Osteoblast (primary cell): ENCODE data around the gene NOL4L. TPM values are rescaled to one million over a fixed set of nuclear protein-coding genes. Genes with fewer than 3 reads are reported as not detected.

Experiments
- DNase-seq: peaks from one replicate; pipeline ENCODE4 v3.0.0; 2011; ENCODE audit warnings: low spot score, mixed read lengths; ENCODE audit not compliant: insufficient read length; ENCODE audit errors: missing footprints
- H2AFZ ChIP-seq: 2 replicates; pipeline ENCODE4 v1.6.0; 2011; ENCODE audit warnings: mild to moderate bottlenecking, low read length
- H3K27ac ChIP-seq: 2 replicates; pipeline ENCODE4 v1.5.1; 2011; ENCODE audit warnings: mild to moderate bottlenecking, low read depth, low read length, moderate library complexity
- H3K27me3 ChIP-seq: 2 replicates; pipeline ENCODE4 v1.6.0; 2012; ENCODE audit warnings: mild to moderate bottlenecking, control low read depth, inconsistent platforms, low read length, moderate library complexity; ENCODE audit not compliant: insufficient read depth
- H3K36me3 ChIP-seq: 2 replicates; pipeline ENCODE4 v1.5.1; 2011; ENCODE audit warnings: mild to moderate bottlenecking, low read length, control low read depth, moderate library complexity; ENCODE audit not compliant: insufficient read depth
- H3K4me1 ChIP-seq: 2 replicates; pipeline ENCODE4 v1.5.1; 2011; ENCODE audit warnings: mild to moderate bottlenecking, low read length, control low read depth, moderate library complexity; ENCODE audit not compliant: insufficient read depth
- H3K4me2 ChIP-seq: 2 replicates; pipeline ENCODE4 v1.6.0; 2011; ENCODE audit warnings: mild to moderate bottlenecking, low read length; ENCODE audit not compliant: insufficient read depth
- H3K4me3 ChIP-seq: fragments of 200-600 bp; sonication (generic); 3 replicates; pipeline ENCODE4 v1.5.1; 2012; ENCODE audit warnings: mild to moderate bottlenecking, low read length, inconsistent platforms; ENCODE audit not compliant: insufficient read depth
- H3K79me2 ChIP-seq: 2 replicates; pipeline ENCODE4 v1.6.0; 2012; ENCODE audit warnings: mild to moderate bottlenecking, low read length, control low read depth, inconsistent platforms; ENCODE audit not compliant: insufficient read depth
- H3K9me3 ChIP-seq: 2 replicates; pipeline ENCODE4 v1.5.1; 2011; ENCODE audit warnings: low read depth, low read length, control low read depth
- H4K20me1 ChIP-seq: 2 replicates; pipeline ENCODE4 v1.6.0; 2012; ENCODE audit warnings: mild to moderate bottlenecking, low read length, control low read depth; ENCODE audit not compliant: insufficient read depth
- total RNA-seq: library from RNA; depleted of rRNA; stranded (reverse); fragments of >200 nt; gene quantifications from 2 replicates; pipeline ENCODE4 v1.2.3, GENCODE V29; 2012
- TF ChIP-seq, protein P1 (sequence below): IDR thresholded peaks from 2 replicates; pipeline ENCODE4 v1.5.1; 2011; ENCODE audit warnings: mild to moderate bottlenecking, low read depth, low read length, moderate library complexity; ENCODE audit errors: extremely low read depth

Gene NOL4L
- total RNA-seq, 1 donor = 6.2 TPM

DNA sequence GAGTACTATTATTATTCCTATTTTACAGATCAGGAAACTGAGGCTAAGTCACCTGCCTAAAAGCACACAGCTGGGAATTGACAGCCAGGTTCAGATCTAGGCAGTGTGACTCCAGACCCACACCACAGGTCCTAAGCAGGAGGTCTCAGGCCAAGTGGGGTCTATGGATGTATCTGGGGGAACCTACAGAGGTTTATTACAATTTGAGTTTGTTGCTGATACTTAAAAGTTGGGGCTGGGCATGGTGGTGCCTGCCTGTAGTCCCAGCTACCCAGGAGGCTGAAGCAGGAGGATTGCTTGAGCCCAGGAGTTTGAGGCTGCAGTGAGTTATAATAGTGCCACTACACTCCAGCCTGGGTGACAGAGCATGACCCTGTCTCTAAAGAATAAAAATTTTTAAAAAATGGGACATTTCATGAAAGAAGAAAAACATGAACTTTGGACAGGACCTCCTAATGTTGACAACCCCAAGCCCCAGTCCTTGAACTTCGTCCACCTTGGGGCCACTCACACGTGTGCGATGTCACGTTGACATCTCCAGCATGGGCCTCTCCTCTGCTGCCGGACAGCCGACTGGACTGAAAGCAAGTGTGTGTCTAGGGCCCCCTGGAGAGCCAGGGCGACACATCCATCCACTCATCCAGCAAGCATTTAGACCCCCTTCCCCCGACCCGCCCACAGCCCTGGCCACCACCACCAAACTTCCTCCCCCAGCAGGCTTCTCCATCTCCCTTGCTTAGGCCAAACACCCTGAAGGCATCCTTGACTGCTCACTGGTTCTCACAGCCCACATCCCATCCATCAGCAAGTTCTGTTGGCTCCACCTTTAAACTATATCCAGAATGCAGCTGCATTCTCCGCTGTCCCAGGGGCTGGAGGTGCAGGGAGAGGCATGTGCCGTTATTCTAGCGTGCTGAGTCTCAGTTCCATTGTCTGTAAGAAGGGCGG is 40.0 kb downstream of the NOL4L start:
- Histone ChIP-seq H3K4me1 (no peaks in the 10 kb centered on the region), H3K79me2 (no peaks in the 10 kb centered on the region), H3K4me2 (no peak overlapping the region), H3K36me3 (no peaks in the 10 kb centered on the region), H3K27me3 (peaks cover 10% of the 10 kb centered on the region), H3K4me3 (no peak overlapping the region), H2AFZ (no peak overlapping the region), H3K27ac (no peak overlapping the region), H4K20me1 (no peaks in the 10 kb centered on the region), H3K9me3 (no peaks in the 10 kb centered on the region)
- TF ChIP-seq, protein P1, sequence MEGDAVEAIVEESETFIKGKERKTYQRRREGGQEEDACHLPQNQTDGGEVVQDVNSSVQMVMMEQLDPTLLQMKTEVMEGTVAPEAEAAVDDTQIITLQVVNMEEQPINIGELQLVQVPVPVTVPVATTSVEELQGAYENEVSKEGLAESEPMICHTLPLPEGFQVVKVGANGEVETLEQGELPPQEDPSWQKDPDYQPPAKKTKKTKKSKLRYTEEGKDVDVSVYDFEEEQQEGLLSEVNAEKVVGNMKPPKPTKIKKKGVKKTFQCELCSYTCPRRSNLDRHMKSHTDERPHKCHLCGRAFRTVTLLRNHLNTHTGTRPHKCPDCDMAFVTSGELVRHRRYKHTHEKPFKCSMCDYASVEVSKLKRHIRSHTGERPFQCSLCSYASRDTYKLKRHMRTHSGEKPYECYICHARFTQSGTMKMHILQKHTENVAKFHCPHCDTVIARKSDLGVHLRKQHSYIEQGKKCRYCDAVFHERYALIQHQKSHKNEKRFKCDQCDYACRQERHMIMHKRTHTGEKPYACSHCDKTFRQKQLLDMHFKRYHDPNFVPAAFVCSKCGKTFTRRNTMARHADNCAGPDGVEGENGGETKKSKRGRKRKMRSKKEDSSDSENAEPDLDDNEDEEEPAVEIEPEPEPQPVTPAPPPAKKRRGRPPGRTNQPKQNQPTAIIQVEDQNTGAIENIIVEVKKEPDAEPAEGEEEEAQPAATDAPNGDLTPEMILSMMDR = no peak
- DNase-seq = no peak

- H2AFZ ChIP-seq = no peak overlapping the region
- DNase-seq = no peak
- TF ChIP-seq, protein P1 = no peak
- H3K27me3 ChIP-seq = peaks cover 10% of the 10 kb centered on the region
- no peaks in the 10 kb centered on the region for H4K20me1 ChIP-seq
- no peaks in the 10 kb centered on the region for H3K4me1 ChIP-seq
- H3K4me3 ChIP-seq = no peak overlapping the region
- H3K79me2 ChIP-seq = no peaks in the 10 kb centered on the region
- H3K36me3 ChIP-seq = no peaks in the 10 kb centered on the region
- no peaks in the 10 kb centered on the region for H3K9me3 ChIP-seq
- H3K4me2 ChIP-seq = no peak overlapping the region
- no peak overlapping the region for H3K27ac ChIP-seq
Observed at GRCh38 chr20:32544260-32544722, 40.8 kb downstream of the NOL4L start.

DNA sequence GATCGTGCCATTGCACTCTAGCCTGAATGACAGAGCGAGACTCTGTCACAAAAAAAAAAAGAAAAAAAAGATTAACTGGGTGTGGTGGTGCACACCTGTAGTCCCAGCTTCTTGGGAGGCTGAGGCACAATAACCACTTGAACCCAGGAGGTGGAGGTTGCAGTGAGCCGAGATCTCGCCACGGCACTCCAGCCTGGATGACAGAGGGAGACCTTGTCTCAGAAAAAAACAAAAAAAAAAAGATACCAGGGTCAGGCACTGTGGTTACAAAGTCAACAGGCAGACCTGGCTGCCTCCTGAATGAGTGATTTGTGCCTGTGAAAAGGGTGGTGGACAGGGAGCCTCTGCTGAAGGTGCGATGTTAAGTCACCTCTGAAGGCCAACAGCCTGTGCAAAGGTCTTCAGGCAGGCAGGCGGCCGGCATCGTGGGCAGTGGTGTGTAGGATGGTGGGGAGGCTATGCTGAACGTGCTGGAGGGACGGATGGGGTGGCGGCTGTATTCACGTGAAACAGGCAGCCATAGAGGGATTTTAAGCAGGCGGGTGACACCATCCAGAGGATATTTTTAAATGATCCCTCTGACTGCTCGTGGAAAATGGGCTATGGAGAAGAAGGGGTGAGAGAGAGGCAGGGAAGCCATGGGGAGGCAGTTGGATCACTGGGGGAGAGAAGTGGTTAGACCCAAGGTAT is 41.4 kb downstream of the NOL4L start:
- Histone ChIP-seq H3K9me3 (no peaks in the 10 kb centered on the region), H4K20me1 (no peaks in the 10 kb centered on the region), H2AFZ (no peak overlapping the region), H3K4me2 (no peak overlapping the region), H3K36me3 (no peaks in the 10 kb centered on the region), H3K27me3 (peaks cover 9% of the 10 kb centered on the region), H3K4me1 (no peaks in the 10 kb centered on the region), H3K79me2 (no peaks in the 10 kb centered on the region), H3K4me3 (no peak overlapping the region), H3K27ac (no peak overlapping the region)
- TF ChIP-seq, protein P1 = no peak
- DNase-seq = no peak

DNA sequence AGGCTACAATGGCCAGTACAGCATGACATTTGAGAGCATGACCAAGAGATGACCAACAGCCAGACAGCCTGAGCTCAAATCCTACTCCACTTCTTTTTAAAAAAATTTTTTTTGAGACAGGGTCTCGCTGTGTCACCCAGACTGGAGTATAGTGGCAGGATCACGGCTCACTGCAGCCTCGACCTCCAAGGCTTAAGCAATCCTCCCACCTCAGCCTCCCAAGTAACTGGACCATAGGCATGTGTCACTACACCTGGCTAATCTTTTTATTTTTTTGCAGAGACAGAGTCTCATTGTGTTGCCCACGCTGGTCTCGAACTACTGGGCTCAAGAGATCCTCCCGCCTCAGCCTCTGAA is 42.9 kb downstream of the NOL4L start:
- Histone ChIP-seq H3K4me1 (no peaks in the 10 kb centered on the region), H2AFZ (no peak overlapping the region), H3K79me2 (no peaks in the 10 kb centered on the region), H4K20me1 (no peaks in the 10 kb centered on the region), H3K4me3 (no peak overlapping the region), H3K36me3 (no peaks in the 10 kb centered on the region), H3K9me3 (no peaks in the 10 kb centered on the region), H3K27me3 (peaks cover 5% of the 10 kb centered on the region), H3K27ac (no peak overlapping the region), H3K4me2 (no peak overlapping the region)
- no peak for DNase-seq
- TF ChIP-seq, protein P1 = no peak
